Occipital lobe (tissue), 2 donors: ENCODE measurements around the gene LAMA4. TPM values are rescaled to one million over a fixed set of nuclear protein-coding genes. Genes with fewer than 3 reads are reported as not detected.

ENCODE experiments used
- DNase-seq: peaks from one replicate; lab custom pipeline; 2025; lab: John Stamatoyannopoulos, UW
- total RNA-seq: library from RNA; depleted of rRNA; stranded (reverse); fragments of >200 nt; gene quantifications from one replicate; pipeline ENCODE4 v1.2.3, GENCODE V29; 2014

Gene LAMA4
- total RNA-seq, 1 donor from 2014 or later: 19.2 TPM

GRCh38 chr6:112243861-112244827 is 10.2 kb downstream of the LAMA4 start:
- no peak for DNase-seq

GRCh38 chr6:112241820-112242429 is 12.4 kb downstream of the LAMA4 start:
- no peak for DNase-seq

GRCh38 chr6:112237595-112237994 is 16.8 kb downstream of the LAMA4 start:
- no peak for DNase-seq

GRCh38 chr6:112237066-112237465 is 17.3 kb downstream of the LAMA4 start:
- DNase-seq: no peak

DNA sequence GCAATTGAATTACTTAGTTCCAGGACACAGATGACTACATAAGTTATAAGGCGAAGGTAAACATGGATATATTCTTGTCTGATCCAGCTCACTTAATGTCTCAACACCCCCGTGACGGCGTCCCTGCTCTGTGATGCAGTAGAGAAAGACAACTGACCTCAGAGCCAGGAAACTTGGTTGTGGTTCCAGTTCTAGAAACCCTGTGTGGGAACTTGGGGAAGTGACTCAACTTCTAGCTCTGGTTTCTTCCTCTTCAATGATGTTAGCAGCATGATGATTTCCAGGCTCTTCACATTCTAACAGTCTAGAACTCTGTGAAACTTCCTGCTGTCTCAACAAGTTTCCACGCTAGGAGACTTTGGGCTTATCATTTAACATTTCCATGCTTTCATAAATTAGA is 18.4 kb downstream of the LAMA4 start:
- DNase-seq: no peak

DNA sequence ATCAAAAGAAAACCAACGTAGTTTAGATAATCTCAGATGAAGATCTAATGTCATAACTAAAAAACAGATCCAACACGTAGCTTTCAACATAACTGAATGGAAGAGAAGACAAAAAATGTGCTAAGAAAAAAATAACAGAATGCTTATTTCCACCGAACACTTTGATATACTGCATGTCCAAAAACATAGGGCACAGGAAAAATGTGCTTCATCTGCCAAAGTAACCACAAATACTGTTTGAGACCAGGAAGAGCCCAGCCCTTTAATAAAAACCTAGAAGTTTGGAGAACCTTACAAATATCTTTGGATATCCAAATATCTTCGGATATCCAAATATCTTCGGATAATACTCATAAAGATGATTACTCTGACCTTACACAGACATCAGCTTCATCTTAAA is 19.8 kb downstream of the LAMA4 start:
- no peak for DNase-seq

GRCh38 chr6:112233847-112234246 is 20.5 kb downstream of the LAMA4 start:
- DNase-seq: no peak

GRCh38 chr6:112232845-112233256 is 21.5 kb downstream of the LAMA4 start:
- DNase-seq: no peak

DNA sequence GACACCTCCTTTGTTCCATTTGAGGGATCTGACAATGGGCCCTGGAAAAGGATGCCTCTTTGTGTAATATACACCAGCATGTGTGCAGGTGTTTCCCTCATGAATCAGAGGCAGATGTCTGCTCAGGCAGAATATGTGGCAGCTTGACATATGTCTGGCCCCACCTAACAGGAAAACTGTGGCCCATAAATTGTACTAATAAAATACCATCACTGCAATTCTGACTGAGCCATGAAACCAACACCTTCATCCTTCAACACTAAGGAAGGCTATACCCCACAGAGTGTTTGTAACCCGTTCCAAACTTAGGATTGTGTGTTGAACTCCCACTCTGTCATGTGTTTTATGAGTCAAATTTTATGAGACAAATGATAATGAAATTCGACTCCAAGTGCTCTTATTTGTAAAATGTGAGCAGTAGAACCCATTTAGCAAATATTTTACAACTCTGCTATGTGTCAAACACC is 22.7 kb downstream of the LAMA4 start:
- no peak for DNase-seq

GRCh38 chr6:112231164-112231563 is 23.2 kb downstream of the LAMA4 start:
- no peak for DNase-seq

- DNase-seq: no peak
Measured at GRCh38 chr6:112228480-112229332, 25.7 kb downstream of the LAMA4 start.

- no peak for DNase-seq
Measured at GRCh38 chr6:112227992-112228391, 26.4 kb downstream of the LAMA4 start.

GRCh38 chr6:112227411-112227810 is 27.0 kb downstream of the LAMA4 start:
- no peak for DNase-seq

GRCh38 chr6:112225691-112226090 is 28.7 kb downstream of the LAMA4 start:
- no peak for DNase-seq

DNA sequence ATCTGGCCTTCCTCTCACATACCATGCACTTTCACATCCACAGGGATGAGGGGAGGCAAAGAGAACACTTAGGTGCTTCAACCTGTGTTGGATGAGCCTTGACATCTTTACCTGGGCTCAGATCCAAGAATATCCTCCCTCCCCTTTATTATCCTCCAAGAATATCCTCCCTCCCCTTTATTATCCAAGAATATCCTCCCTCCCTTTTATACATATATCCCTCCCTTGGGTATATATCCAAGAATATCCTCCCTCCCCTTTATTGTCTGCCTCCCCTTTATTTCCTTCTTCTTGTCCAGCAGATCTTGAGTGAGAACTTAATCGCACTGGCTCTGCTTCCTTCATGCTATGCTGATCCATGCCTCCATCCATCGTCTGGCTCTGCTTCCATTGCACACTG is 30.3 kb downstream of the LAMA4 start:
- no peak for DNase-seq

DNA sequence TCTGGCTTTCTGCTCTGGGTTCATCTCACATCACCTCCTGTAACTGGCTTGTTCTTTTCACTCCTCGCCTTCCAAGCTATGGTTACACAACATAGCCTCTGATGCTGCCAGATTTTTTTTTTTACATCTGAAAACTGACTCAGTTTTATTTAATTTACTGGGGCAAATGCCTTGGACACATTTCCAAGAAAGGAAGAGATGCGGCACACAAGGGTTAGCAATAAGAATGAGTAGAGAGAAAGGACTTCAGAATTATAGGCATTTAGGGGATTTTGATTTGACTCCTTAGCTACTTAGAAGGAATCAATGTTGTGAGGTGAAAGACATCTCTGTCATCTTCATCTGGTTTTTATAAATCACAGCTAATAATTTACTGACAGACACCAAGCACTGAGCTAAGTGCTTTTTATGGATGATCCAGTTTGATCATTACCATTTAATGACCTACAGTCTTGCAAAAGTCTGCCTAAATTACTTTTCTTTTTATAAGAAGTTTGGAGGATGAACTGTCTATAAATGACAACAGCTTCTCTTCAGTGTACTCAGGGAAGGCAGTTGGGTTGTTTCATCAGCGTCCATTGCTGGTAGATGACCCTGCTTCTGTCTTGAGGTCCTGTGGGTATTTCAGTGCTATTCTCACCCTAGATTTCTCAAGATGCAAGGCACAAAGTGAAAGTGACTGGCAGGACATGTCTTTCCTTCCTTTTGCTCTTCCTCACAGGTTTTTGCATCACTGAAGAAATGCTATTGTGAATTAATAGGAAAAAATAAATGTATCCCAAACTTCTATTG is 31.1 kb downstream of the LAMA4 start:
- DNase-seq: no peak

GRCh38 chr6:112221981-112222852 is 32.1 kb downstream of the LAMA4 start:
- DNase-seq: no peak

- DNase-seq: no peak
Measured at GRCh38 chr6:112221561-112221960, 32.8 kb downstream of the LAMA4 start.

GRCh38 chr6:112218563-112218962 is 35.8 kb downstream of the LAMA4 start:
- DNase-seq: no peak
